MM.1S (cell line): ENCODE data around the gene DHX8.

ENCODE experiments used
- EZH2phosphoT487 ChIP-seq: fragments of 300-600 bp; sonication (generic); IDR thresholded peaks from 2 replicates; pipeline ENCODE4 v1.6.1; 2018; ENCODE audit warnings: antibody characterized with exemption, low read length
- TF ChIP-seq, protein P1 (sequence below): fragments of 300-600 bp; sonication (generic); IDR thresholded peaks from 2 replicates; pipeline ENCODE4 v1.5.1; 2016; ENCODE audit warnings: antibody characterized with exemption, low read length, mixed read lengths

DNA sequence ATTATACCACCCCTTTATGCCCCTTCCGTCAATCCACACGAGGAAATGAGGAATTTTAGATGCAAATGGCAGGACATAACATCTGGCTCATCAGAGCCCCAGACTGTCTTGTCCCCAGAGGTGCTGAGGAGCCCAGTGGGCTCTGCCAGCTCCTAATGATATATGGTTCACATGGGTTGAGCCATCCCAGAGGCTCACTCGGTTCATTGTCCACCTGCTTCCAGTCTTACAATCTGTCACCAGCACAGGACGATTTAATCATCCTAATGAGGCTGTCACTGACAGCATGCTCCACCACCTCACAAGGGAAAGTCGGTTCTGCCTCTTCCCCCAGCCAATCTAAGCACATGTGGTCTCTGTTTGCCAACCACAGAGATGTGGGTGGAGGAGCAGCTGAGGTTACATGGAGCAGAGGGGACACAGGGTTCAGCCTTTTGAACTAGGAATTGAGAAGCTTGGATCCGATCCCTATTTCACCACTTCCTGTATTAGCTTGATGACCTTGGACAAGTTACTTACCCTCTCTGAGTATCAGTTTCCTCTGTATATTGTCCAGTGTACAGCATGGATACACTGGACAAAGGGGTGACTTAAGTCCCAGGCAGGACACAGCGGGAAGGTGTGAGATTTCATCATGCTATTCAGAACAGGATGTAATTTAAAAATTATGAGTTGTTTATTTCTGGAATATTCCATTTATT, 27.0 kb upstream of the DHX8 start:
- no peak for TF ChIP-seq EZH2phosphoT487
- TF ChIP-seq, protein P1, sequence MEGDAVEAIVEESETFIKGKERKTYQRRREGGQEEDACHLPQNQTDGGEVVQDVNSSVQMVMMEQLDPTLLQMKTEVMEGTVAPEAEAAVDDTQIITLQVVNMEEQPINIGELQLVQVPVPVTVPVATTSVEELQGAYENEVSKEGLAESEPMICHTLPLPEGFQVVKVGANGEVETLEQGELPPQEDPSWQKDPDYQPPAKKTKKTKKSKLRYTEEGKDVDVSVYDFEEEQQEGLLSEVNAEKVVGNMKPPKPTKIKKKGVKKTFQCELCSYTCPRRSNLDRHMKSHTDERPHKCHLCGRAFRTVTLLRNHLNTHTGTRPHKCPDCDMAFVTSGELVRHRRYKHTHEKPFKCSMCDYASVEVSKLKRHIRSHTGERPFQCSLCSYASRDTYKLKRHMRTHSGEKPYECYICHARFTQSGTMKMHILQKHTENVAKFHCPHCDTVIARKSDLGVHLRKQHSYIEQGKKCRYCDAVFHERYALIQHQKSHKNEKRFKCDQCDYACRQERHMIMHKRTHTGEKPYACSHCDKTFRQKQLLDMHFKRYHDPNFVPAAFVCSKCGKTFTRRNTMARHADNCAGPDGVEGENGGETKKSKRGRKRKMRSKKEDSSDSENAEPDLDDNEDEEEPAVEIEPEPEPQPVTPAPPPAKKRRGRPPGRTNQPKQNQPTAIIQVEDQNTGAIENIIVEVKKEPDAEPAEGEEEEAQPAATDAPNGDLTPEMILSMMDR, result no peak
